NCI-H146 (cell line): ENCODE data around the gene TCN1.
"Not testable (repeated sequence)": the region's sequence is repeated elsewhere in the genome, so short reads cannot be mapped to it uniquely, and the experiment has no call there.

Source experiments
- DNase-seq: peaks from one replicate; lab custom pipeline; 2025; lab: John Stamatoyannopoulos, UW

TCN1 gene

GRCh38 chr11:59866397-59866796, at the start of gene TCN1:
Gene TCN1, minus strand, starts transcription at chr11:59866487. Its CDS starts 17 bp downstream, at chr11:59866470.
- DNase-seq: no peak

DNA sequence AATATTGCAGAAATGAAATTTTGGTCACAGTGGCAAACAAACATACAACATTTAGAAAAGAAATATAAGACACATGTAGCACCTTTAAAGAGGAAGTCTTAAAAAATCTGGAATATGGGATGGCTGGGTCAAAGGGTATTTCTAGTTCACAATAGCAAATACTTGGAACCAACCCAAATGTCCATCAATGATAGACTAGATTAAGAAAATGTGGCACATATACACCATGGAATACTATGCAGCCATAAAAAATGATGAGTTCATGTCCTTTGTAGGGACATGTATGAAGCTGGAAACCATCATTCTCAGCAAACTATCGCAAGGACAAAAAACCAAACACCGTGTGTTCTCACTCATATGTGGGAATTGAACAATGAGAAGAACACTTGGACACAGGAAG, 37.3 kb upstream of the TCN1 start:
- not testable (repeated sequence) for DNase-seq

GRCh38 chr11:59901306-59901705, 35.0 kb upstream of the TCN1 start:
- DNase-seq: no peak

DNA sequence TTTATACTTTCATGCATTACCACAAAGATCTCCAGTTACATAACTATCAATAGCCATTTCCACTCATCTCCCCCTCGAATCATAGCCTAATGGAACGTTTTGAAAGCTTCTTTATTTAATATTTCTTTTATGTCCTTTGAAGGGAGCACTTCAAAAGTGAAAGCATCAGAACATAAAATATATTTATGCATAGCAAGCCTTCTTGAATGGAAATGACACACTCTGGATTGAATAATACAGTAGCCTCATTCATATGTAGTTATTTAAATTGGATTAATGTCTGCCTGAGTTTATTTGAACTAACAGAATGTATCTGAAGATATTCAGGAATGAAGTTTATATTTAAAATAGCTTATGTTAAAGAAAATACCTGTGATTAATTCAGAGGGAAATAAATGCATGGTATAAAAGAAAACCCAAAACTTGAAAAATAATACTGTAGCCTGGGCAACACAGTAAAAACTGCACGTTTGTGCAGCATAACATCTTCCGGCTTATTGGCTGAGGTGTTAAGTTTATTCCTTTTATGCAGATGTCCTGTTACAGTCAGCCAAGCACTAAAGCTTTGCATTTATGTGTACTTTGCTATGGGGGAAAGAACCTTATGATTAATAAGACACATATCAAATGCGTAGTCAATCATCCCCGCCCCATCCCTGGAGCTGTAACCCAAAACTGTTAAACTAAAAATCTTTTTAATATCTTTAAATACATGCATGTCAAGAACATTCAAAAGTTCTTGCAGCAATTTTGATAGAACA, 34.3 kb upstream of the TCN1 start:
- DNase-seq: no peak

GRCh38 chr11:59899532-59899931, 33.2 kb upstream of the TCN1 start:
- no peak for DNase-seq

- no peak for DNase-seq
Measured at GRCh38 chr11:59898650-59899049, 32.4 kb upstream of the TCN1 start.

DNA sequence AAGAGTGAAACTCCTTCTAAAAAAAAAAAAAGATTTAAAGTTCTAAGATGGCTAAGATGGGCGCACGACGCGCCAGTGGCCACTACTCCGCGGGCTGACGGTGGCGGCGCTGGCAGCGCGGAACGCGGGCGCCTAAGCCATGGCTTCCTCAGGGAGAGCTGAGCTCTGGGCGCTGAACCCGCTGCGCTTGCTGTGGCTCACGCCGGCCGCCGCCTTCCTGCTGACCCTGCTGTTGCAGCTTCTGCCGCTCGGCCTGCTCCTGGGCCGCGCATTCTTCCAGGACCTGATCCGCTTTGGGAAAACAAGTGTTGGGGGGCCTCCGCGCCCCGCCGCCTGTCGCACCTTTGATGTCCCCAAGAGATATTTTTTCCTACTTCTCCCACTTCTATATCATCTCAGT, 31.8 kb upstream of the TCN1 start:
- DNase-seq: no peak

DNA sequence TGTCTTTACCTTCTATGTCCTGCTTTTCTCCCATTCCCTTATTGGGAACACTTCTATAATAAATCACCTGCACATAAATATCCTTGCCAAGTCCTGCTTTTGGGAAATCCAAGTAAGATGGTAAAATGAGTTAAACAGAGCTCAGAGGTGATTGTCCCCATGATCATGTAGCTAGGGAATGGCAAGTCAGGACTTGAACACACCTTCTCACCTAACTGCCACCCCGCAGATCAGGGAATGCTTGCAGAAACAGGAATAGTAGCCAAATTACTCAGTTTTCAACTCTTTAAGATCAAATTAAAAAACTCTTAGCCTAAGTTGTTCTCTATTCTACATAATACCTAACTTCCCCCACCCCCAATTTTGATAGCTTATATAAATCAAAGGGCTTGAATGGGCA, 28.3 kb upstream of the TCN1 start:
- no peak for DNase-seq

DNA sequence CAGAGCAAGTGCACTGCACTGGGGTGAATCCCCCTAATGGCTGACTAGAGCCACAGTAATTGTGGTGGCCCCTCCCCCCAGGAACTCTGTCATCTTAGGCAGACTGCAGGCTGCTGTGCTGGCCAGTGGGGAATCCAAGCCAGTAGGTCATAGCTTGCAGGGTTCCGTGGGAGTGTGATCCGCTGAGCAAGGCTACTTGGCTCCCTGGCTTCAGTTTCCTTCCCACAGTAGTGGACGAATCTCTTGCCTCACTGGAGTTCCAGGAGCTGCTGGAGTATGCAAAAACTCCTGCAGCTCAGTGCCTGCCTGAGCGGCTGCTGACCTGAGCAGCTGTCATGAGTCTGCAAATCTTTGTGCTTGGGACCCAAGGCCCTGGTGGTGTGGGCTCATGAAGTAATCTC, 25.5 kb upstream of the TCN1 start:
- DNase-seq: no peak

DNA sequence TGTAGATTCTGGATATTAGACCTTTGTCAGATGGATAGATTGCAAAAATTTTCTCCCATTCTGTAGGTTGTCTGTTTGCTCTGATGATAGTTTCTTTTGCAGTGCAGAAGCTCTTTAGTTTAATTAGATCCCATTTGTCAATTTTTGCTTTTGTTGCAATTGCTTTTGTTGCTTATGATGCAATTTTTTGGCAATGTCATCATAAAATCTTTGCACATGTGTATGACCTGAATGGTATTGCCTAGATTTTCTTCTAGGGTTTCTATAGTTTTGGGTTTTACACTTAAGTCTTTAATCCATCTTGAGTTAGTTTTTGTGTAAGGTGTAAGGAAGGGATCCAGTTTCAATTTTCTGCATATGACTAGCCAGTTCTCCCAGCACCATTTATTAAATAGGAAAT, 20.9 kb upstream of the TCN1 start:
- not testable (repeated sequence) for DNase-seq

DNA sequence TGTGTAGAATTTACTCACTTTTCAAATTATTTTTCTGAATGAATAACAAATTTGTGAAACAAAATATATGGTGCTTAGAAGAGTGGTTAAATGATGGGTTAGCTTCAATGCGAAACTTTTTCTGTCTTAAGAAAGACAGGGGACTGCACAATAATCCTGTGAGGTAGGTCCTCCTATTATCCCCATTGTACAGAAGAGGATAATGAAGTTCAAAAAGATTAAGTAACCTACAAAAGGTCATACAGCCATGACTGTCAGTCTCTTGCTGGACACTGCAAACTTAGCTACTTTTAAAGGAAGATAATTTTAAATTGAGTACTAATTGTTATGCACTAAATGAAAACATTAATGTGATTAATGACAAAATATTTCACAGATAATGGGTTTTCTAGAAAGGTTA, 17.3 kb upstream of the TCN1 start:
- no peak for DNase-seq

GRCh38 chr11:59879567-59879966, 13.3 kb upstream of the TCN1 start:
- DNase-seq: no peak

GRCh38 chr11:59878575-59878974, 12.3 kb upstream of the TCN1 start, which contains the start of gene OOSP3:
Gene OOSP3, plus strand, starts transcription at chr11:59878782. Its CDS starts 27 bp downstream, at chr11:59878809.
- no peak for DNase-seq

- DNase-seq: no peak
Measured at GRCh38 chr11:59877784-59878183, 11.5 kb upstream of the TCN1 start.

- no peak for DNase-seq
Measured at GRCh38 chr11:59877325-59877724, 11.0 kb upstream of the TCN1 start.

DNA sequence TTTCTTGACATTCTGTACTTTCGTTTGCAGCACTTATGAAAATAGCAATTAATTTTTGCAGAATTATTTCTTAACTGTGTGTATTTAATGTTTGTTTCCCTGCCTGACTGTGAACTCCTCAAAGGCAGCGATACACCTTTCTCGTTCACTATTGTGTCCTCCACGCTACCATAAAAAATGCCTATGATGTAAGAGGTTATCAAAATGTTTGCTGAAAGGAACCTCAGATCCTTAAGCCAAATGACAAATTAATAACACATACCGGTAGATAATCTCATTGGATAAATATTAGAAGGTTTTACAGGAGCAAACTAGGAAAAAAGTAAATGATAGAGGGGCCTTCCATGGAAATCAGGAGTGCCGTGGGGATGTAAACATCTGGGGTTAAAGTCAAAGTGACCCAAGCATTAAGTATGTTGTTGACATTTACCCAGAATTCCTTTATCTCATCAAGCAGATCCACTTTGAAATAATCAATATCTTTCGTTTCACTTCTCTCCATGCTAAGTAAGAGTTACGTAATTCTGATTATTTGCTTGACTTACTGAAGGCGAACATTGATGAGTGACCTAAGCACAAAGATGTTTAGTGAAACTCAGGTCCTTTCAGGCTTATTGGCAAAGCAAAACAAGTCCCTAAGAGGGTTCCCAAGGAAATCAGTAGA, 9.7 kb upstream of the TCN1 start:
- no peak for DNase-seq

DNA sequence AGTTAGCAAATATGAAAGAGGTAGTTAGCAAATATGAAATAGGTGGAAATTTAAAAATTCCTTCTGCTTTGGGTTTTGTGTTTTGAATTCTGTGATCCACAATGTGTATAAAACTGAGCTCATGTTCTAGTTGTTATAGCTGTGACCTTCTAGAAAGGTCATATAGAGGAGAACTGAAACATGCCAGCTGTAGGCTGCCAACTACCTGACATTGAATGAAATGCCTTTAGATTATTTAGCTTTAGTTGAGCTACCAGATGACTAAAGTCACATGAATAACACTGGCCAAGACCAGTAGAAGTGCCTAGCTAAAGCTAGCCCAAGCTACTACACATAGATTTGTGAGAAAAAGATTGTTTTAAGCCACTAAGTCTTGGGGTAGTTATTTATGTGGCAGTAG, 5.8 kb upstream of the TCN1 start:
- DNase-seq: no peak

- DNase-seq: no peak
Measured at GRCh38 chr11:59867946-59868345, 1.7 kb upstream of the TCN1 start.

- no peak for DNase-seq
Measured at GRCh38 chr11:59866836-59867235, 549 bp upstream of the TCN1 start.

DNA sequence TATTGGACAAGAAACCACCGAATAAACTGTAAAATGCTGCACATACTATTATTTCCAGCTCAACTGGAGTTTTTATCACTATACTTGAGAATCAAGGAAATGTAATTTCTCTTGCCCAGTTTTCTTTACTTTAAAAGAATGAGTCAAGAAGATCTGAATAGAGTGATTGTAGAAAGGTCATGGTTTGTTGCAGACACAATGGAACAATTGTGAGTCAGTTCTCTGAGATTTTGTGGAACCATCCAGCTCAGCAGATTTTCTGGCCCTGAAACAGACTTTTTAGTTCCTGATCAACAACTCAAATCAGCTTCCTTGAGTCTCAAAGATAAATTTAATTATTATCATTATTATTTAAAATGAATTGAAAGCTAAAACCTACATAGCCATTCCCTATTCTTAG, 1.3 kb downstream of the TCN1 start:
- no peak for DNase-seq

GRCh38 chr11:59862252-59862651, 4.0 kb downstream of the TCN1 start:
- no peak for DNase-seq

GRCh38 chr11:59859673-59860072, 6.6 kb downstream of the TCN1 start:
- no peak for DNase-seq
